Adrenal gland (tissue), 12 donors: ENCODE measurements around the gene PRRC2A. TPM values are rescaled to one million over a fixed set of nuclear protein-coding genes. Genes with fewer than 3 reads are reported as not detected.

Experiments used
- DNase-seq, 7 donors: peaks; one replicate each; pipeline ENCODE4 v3.0.0-alpha.2; 2019 to 2020
- H3K27ac ChIP-seq, 5 donors: fragments of 200-600 bp; sonication (generic) in 4 of 5; 1 replicate in 3 of 5; 2 replicates in 2 of 5; pipeline versions ENCODE4 v1.5.1 to v1.8.0; 2016 to 2020; ENCODE audit warnings: mild to moderate bottlenecking in 1 of 5
- H3K27me3 ChIP-seq: fragments of 200-600 bp; 2 replicates; pipeline ENCODE4 v1.8.0; 2021
- H3K36me3 ChIP-seq, 2 donors: fragments of 200-600 bp; replicated peaks in 1 of 2; 1 replicate in 1 of 2; 2 replicates in 1 of 2; pipeline versions ENCODE4 v1.5.1 to v1.8.0; 2018 to 2022
- H3K4me1 ChIP-seq, 2 donors: fragments of 200-600 bp; replicated peaks in 1 of 2; 1 replicate in 1 of 2; 2 replicates in 1 of 2; pipeline versions ENCODE4 v1.5.1 to v1.8.0; 2018 to 2021
- H3K4me3 ChIP-seq, 4 donors: fragments of 200-600 bp; sonication (generic) in 3 of 4; one replicate each; pipeline ENCODE4 v1.5.1; 2016 to 2018
- H3K9me3 ChIP-seq, 3 donors: fragments of 200-600 bp; sonication (generic) in 1 of 3; replicated peaks in 1 of 3; 1 replicate in 2 of 3; 2 replicates in 1 of 3; pipeline versions ENCODE4 v1.5.1 to v1.8.0; 2016 to 2021
- POLR2A ChIP-seq, 2 donors: fragments of 450-650 bp; IDR thresholded peaks; one replicate each; pipeline ENCODE4 v1.6.1; 2017; ENCODE audit warnings: antibody characterized with exemption in 2 of 2, mild to moderate bottlenecking in 2 of 2, moderate library complexity in 1 of 2
- WGBS, 4 donors: extraction: QIAGEN DNeasy Blood & Tissue Kit in 2 of 4; methylation state at CpG; one replicate each; pipeline versions ENCODE4 v1.1.5 to v1.1.7; 2013 to 2017; 5-methylcytosine and 5-hydroxymethylcytosine counted together
- intact Hi-C, 2 donors: fragments of 100-400 bp; cut with DNase I; formaldehyde crosslinking; loops; one replicate each; pipeline versions ENCODE4 v1.14.1 to v1.15.0; 2022 to 2023
- polyA plus RNA-seq, 3 donors: library from polyadenylated mRNA; stranded (reverse); fragments of 200-250 nt in 2 of 3; fragments of 350-450 nt in 1 of 3; fragmentation: Illumina TruSeq in 1 of 3; extraction: RNeasy Lipid Tissue Mini Kit (QIAGEN cat#74804) in 1 of 3; gene quantifications; one replicate each; pipeline ENCODE4 v1.2.3, GENCODE V29; 2013 to 2014
- total RNA-seq, 9 donors: library from RNA; depleted of rRNA in 4 of 9; stranded (reverse); fragments of >200 nt in 4 of 9; fragments of 120-200 nt in 1 of 9; fragmentation: NEBNext Ultra II Directional in 1 of 9; extraction: Animal tissue kit (Norgen Biotek cat#: 25700) in 1 of 9; gene quantifications; one replicate each; pipeline versions ENCODE4 v1.1.0 to v1.2.4, GENCODE V29; 2013 to 2023
- TF ChIP-seq, protein P1 (sequence below), 6 experiments: fragments of 450-650 bp in 4 of 6; fragments of 200-600 bp in 2 of 6; sonication (generic) in 1 of 6; IDR thresholded peaks; 1 replicate in 5 of 6; 2 replicates in 1 of 6; pipeline versions ENCODE4 v1.5.1 to v1.8.0; 2016 to 2021; ENCODE audit warnings: antibody characterized with exemption in 6 of 6, mild to moderate bottlenecking in 2 of 6, moderate library complexity in 1 of 6
- donor health status: healthy with polysubstance abuse.
- donor health status: Bipolar disorder and iron deficiency.
- donor health status: DM: yes; HTN: yes; CAD: no.
- donor health status: DM: no; HTN: no; CAD: no.
- donor health status: DM: no; HTN: no; CAD: no.
- donor health status: DM: yes; HTN: yes; CAD: no.

The PRRC2A gene
- total and polyA plus RNA-seq, 12 donors, result 31.9 to 419 (median 121) TPM

GRCh38 chr6:31614075-31614619 is 6.4 kb upstream of the PRRC2A start:
- 72 to 80% (median 73%) methylated on average over 8 of the region's 8 CpGs for WGBS, 4 donors

DNA sequence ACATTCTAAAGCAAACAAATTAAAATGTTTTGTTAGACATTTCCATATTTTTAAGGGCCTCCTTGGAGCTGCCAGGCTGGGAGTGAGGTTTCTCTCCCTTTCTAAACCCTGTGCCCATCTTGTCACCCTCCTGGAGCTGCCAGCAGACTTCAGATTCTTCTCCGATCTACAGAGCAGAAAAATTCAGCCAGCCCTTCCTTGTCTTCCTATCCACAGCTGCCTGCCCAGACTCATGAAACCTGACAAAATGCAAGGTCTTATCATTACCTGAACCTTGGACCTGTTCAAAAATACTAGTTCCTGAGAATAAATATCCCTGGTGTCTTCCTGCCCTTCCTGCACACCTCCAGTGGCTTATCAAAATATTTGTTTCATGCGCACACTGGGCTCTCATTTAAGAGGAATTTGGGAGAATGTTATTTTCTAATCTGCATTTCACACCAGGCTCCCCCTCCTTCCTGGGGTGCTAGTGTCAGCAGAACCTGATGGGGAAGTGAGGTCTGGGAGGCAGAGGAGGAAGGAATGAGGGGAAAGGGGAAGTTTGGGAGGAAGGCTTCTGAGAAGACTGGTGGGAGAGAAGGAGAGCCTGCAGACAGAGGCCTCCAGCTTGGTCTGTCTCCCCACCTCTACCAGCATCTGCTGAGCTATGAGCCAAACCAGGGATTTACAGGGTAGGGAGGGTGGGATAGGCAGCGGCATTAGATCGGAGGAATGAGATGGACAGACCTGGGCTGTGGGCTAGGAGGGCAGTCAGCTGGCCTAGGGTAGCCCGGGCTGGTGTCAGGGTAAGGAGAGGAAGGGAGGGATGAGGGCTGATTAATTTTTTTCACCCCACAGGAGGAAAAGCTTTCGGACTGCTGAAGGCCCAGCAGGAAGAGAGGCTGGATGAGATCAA is 5.6 kb upstream of the PRRC2A start, which contains the start of gene AIF1:
AIF1 (plus strand) TSS at position 551 of the 895 bp plus-strand sequence; CDS start at position 647, 96 bp downstream.
- H3K27me3 ChIP-seq, result no peaks in the 10 kb centered on the region
- no peaks in the 10 kb centered on the region for H3K36me3 ChIP-seq
- intact Hi-C loops, result no loop called here
- no peaks in the 10 kb centered on the region for H3K9me3 ChIP-seq
- peak within 1 kb of the TSS in 2 of 5 donors; percentile 41 to 72 for H3K27ac ChIP-seq
- peaks cover 0 to 5% of the 10 kb centered on the region in 2 donors for H3K4me1 ChIP-seq
- 53 to 75% (median 65%) methylated on average over 6 of the region's 6 CpGs for WGBS, 4 donors
- DNase-seq, result no peak
- no peak for TF ChIP-seq POLR2A (IDR thresholded peaks at IDR 0.05)
- TF ChIP-seq, protein P1, sequence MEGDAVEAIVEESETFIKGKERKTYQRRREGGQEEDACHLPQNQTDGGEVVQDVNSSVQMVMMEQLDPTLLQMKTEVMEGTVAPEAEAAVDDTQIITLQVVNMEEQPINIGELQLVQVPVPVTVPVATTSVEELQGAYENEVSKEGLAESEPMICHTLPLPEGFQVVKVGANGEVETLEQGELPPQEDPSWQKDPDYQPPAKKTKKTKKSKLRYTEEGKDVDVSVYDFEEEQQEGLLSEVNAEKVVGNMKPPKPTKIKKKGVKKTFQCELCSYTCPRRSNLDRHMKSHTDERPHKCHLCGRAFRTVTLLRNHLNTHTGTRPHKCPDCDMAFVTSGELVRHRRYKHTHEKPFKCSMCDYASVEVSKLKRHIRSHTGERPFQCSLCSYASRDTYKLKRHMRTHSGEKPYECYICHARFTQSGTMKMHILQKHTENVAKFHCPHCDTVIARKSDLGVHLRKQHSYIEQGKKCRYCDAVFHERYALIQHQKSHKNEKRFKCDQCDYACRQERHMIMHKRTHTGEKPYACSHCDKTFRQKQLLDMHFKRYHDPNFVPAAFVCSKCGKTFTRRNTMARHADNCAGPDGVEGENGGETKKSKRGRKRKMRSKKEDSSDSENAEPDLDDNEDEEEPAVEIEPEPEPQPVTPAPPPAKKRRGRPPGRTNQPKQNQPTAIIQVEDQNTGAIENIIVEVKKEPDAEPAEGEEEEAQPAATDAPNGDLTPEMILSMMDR (IDR thresholded peaks at IDR 0.05), result no peak
- peak within 1 kb of the TSS in 1 of 4 donors; percentile 32 for H3K4me3 ChIP-seq

More at GRCh38 chr6:31614075-31614619, 6.4 kb upstream of the PRRC2A start:
- Histone ChIP-seq H3K27ac (peak overlapping the region in 1 of 5 donors; percentile 67), H3K4me3 (no peak overlapping the region), H3K36me3 (no peaks in the 10 kb centered on the region), H3K27me3 (no peaks in the 10 kb centered on the region), H3K9me3 (no peaks in the 10 kb centered on the region), H3K4me1 (peaks cover 0 to under 1% of the 10 kb centered on the region in 2 donors)
- no peak for TF ChIP-seq POLR2A (IDR thresholded peaks at IDR 0.05)
- TF ChIP-seq, protein P1 (IDR thresholded peaks at IDR 0.05), result no peak
- intact Hi-C loops, result no loop called here
- DNase-seq, result no peak

GRCh38 chr6:31615748-31616147 is 4.8 kb upstream of the PRRC2A start:
- Histone ChIP-seq H3K9me3 (no peaks in the 10 kb centered on the region), H3K4me1 (peaks cover 0 to 5% of the 10 kb centered on the region in 2 donors), H3K27me3 (no peaks in the 10 kb centered on the region), H3K4me3 (peak overlapping the region in 1 of 4 donors; percentile 32), H3K27ac (peak overlapping the region in 2 of 5 donors; percentile 41 to 72), H3K36me3 (no peaks in the 10 kb centered on the region)
- no peak for DNase-seq
- intact Hi-C loops, result no loop called here
- 55 to 68% (median 60%) methylated on average over 6 to 7 of the region's 7 CpGs for WGBS, 4 donors
- TF ChIP-seq, protein P1 (IDR thresholded peaks at IDR 0.05), result no peak
- TF ChIP-seq POLR2A (IDR thresholded peaks at IDR 0.05), result no peak

GRCh38 chr6:31617010-31617409 is 3.5 kb upstream of the PRRC2A start:
- Histone ChIP-seq H3K9me3 (no peaks in the 10 kb centered on the region), H3K27me3 (no peaks in the 10 kb centered on the region), H3K4me1 (peaks cover 7 to 13% of the 10 kb centered on the region in 2 donors), H3K4me3 (no peak overlapping the region), H3K27ac (no peak overlapping the region), H3K36me3 (no peaks in the 10 kb centered on the region)
- no peak for DNase-seq
- no peak for TF ChIP-seq POLR2A (IDR thresholded peaks at IDR 0.05)
- TF ChIP-seq, protein P1 (IDR thresholded peaks at IDR 0.05), result no peak
- intact Hi-C loops, result no loop called here
- WGBS, 4 donors, result 85 to 97% (median 90%) methylated on average over 2 of the region's 2 CpGs
